Neural progenitor cell (in vitro differentiated cells): ENCODE data around the gene MEF2D. TPM values are rescaled to one million over a fixed set of nuclear protein-coding genes. Genes with fewer than 3 reads are reported as not detected.

Experiments
- DNase-seq: peaks from one replicate; pipeline ENCODE4 v3.0.0-alpha.2; 2016; ENCODE audit warnings: low spot score
- H2AFZ ChIP-seq: fragments of 200-600 bp; sonication (generic); replicated peaks from 2 replicates; pipeline ENCODE4 v1.6.1; 2016; ENCODE audit warnings: antibody characterized with exemption
- H3F3A ChIP-seq: fragments of 200-600 bp; sonication (generic); 2 replicates; pipeline ENCODE4 v1.6.1; 2016; ENCODE audit warnings: antibody characterized with exemption, low read depth
- H3K27ac ChIP-seq: fragments of 200-600 bp; sonication (generic); 2 replicates; pipeline ENCODE4 v1.5.1; 2016; ENCODE audit warnings: mild to moderate bottlenecking
- H3K27me3 ChIP-seq: fragments of 200-600 bp; sonication (generic); 2 replicates; pipeline ENCODE4 v1.6.1; 2016; ENCODE audit warnings: mild to moderate bottlenecking, moderate library complexity
- H3K36me3 ChIP-seq: fragments of 200-600 bp; sonication (generic); 2 replicates; pipeline ENCODE4 v1.5.1; 2016
- H3K4me1 ChIP-seq: fragments of 200-600 bp; sonication (generic); 2 replicates; pipeline ENCODE4 v1.6.1; 2016; ENCODE audit warnings: mixed run types
- H3K4me2 ChIP-seq: fragments of 200-600 bp; sonication (generic); 2 replicates; pipeline ENCODE4 v1.6.1; 2016
- H3K4me3 ChIP-seq: fragments of 200-600 bp; sonication (generic); 2 replicates; pipeline ENCODE4 v1.5.1; 2016
- H3K79me2 ChIP-seq: fragments of 200-600 bp; sonication (generic); 2 replicates; pipeline ENCODE4 v1.6.1; 2016; ENCODE audit warnings: low read depth
- H3K9ac ChIP-seq: fragments of 200-600 bp; sonication (generic); 2 replicates; pipeline ENCODE4 v1.6.1; 2016
- H3K9me3 ChIP-seq: fragments of 200-600 bp; sonication (generic); 2 replicates; pipeline ENCODE4 v1.5.1; 2016; ENCODE audit warnings: low read depth
- H4K20me1 ChIP-seq: fragments of 200-600 bp; sonication (generic); 2 replicates; pipeline ENCODE4 v1.6.1; 2016; ENCODE audit warnings: low read depth
- H3K27ac Mint-ChIP-seq: 3 replicates; pipeline ENCODE4 v1.8.0; 2021; ENCODE audit warnings: mixed read lengths
- H3K27me3 Mint-ChIP-seq: 2 replicates; pipeline ENCODE4 v1.8.0; 2022; ENCODE audit warnings: low read depth, mild to moderate bottlenecking, inconsistent platforms, moderate library complexity, mixed read lengths; ENCODE audit not compliant: insufficient read depth
- H3K36me3 Mint-ChIP-seq: 3 replicates; pipeline ENCODE4 v1.8.0; 2021; ENCODE audit warnings: mixed read lengths
- H3K4me1 Mint-ChIP-seq: 3 replicates; pipeline ENCODE4 v1.8.0; 2021; ENCODE audit warnings: mixed read lengths
- H3K4me3 Mint-ChIP-seq: 3 replicates; pipeline ENCODE4 v1.8.0; 2021; ENCODE audit warnings: mild to moderate bottlenecking, moderate library complexity, mixed read lengths
- H3K9me3 Mint-ChIP-seq: 3 replicates; pipeline ENCODE4 v1.8.0; 2020; ENCODE audit warnings: mixed read lengths
- CTCF ChIP-seq: fragments of 200-600 bp; sonication (generic); IDR thresholded peaks from 2 replicates; pipeline ENCODE4 v1.5.1; 2017; ENCODE audit warnings: antibody characterized with exemption, mild to moderate bottlenecking
- EZH2 ChIP-seq: fragments of 200-600 bp; sonication (generic); IDR thresholded peaks from 2 replicates; pipeline ENCODE4 v1.6.1; 2017; ENCODE audit warnings: antibody characterized with exemption, mild to moderate bottlenecking, moderate library complexity
- EZH2phosphoT487 ChIP-seq: fragments of 200-600 bp; sonication (generic); IDR thresholded peaks from 2 replicates; pipeline ENCODE4 v1.6.1; 2017; ENCODE audit warnings: antibody characterized with exemption
- total RNA-seq: library from RNA; depleted of rRNA; stranded (reverse); fragments of >200 nt; gene quantifications from 2 replicates; pipeline ENCODE4 v1.2.3, GENCODE V29; 2015; ENCODE audit warnings: low replicate concordance

Gene MEF2D
- total RNA-seq, 1 donor from 2014 or later = 1.8 TPM

- no peak overlapping the region for H3K27ac Mint-ChIP-seq
- no peak for DNase-seq
- peaks cover 5% of the 10 kb centered on the region for H3F3A ChIP-seq
- H4K20me1 ChIP-seq = peaks cover 38% of the 10 kb centered on the region
- H3K36me3 Mint-ChIP-seq = peaks cover 16% of the 10 kb centered on the region
- peaks cover 32% of the 10 kb centered on the region for H3K4me1 Mint-ChIP-seq
- H3K4me3 Mint-ChIP-seq = no peak overlapping the region
- H3K4me1 ChIP-seq = peaks cover 11% of the 10 kb centered on the region
- H3K27ac ChIP-seq = no peak overlapping the region
- no peaks in the 10 kb centered on the region for H3K27me3 ChIP-seq
- H3K4me3 ChIP-seq = no peak overlapping the region
- no peak overlapping the region for H2AFZ ChIP-seq
- H3K9ac ChIP-seq = no peak overlapping the region
- H3K9me3 ChIP-seq = no peaks in the 10 kb centered on the region
- no peaks in the 10 kb centered on the region for H3K36me3 ChIP-seq
- H3K79me2 ChIP-seq = peaks cover 11% of the 10 kb centered on the region
- TF ChIP-seq EZH2 = no peak
- no peak for TF ChIP-seq CTCF
- TF ChIP-seq EZH2phosphoT487 = no peak
- no peaks in the 10 kb centered on the region for H3K9me3 Mint-ChIP-seq
- H3K4me2 ChIP-seq = no peak overlapping the region
- peaks cover 1% of the 10 kb centered on the region for H3K27me3 Mint-ChIP-seq
Measured at GRCh38 chr1:156484480-156485058, 16.0 kb downstream of the MEF2D start.

- Histone ChIP-seq H2AFZ (no peak overlapping the region), H3K4me1 (no peaks in the 10 kb centered on the region), H3K27ac (no peak overlapping the region), H3K79me2 (peaks cover 7% of the 10 kb centered on the region), H4K20me1 (peaks cover 26% of the 10 kb centered on the region), H3K36me3 (no peaks in the 10 kb centered on the region), H3K4me3 (no peak overlapping the region), H3F3A (no peaks in the 10 kb centered on the region), H3K9ac (no peak overlapping the region), H3K4me2 (no peak overlapping the region), H3K27me3 (no peaks in the 10 kb centered on the region), H3K9me3 (no peaks in the 10 kb centered on the region)
- no peak overlapping the region for H3K4me3 Mint-ChIP-seq
- no peak for TF ChIP-seq CTCF
- no peak for TF ChIP-seq EZH2phosphoT487
- TF ChIP-seq EZH2 = no peak
- peaks cover 23% of the 10 kb centered on the region for H3K36me3 Mint-ChIP-seq
- H3K9me3 Mint-ChIP-seq = no peaks in the 10 kb centered on the region
- no peak overlapping the region for H3K27ac Mint-ChIP-seq
- H3K4me1 Mint-ChIP-seq = peaks cover 20% of the 10 kb centered on the region
- no peak for DNase-seq
- H3K27me3 Mint-ChIP-seq = peaks cover 6% of the 10 kb centered on the region
Measured at GRCh38 chr1:156483397-156483796, 17.2 kb downstream of the MEF2D start.

- H3K27ac ChIP-seq = no peak overlapping the region
- no peak for TF ChIP-seq EZH2phosphoT487
- no peak for TF ChIP-seq CTCF
- TF ChIP-seq EZH2 = no peak
- no peak overlapping the region for H3K27ac Mint-ChIP-seq
- peaks cover 23% of the 10 kb centered on the region for H3K36me3 Mint-ChIP-seq
- peaks cover 1% of the 10 kb centered on the region for H3K79me2 ChIP-seq
- H3K9me3 ChIP-seq = no peaks in the 10 kb centered on the region
- H3K36me3 ChIP-seq = no peaks in the 10 kb centered on the region
- H2AFZ ChIP-seq = no peak overlapping the region
- no peak for DNase-seq
- no peaks in the 10 kb centered on the region for H3K9me3 Mint-ChIP-seq
- H3K4me1 ChIP-seq = no peaks in the 10 kb centered on the region
- peaks cover 9% of the 10 kb centered on the region for H3K4me1 Mint-ChIP-seq
- no peak overlapping the region for H3K9ac ChIP-seq
- no peaks in the 10 kb centered on the region for H3F3A ChIP-seq
- H3K4me2 ChIP-seq = no peak overlapping the region
- peaks cover 6% of the 10 kb centered on the region for H3K27me3 Mint-ChIP-seq
- no peak overlapping the region for H3K4me3 ChIP-seq
- H4K20me1 ChIP-seq = peaks cover 15% of the 10 kb centered on the region
- no peak overlapping the region for H3K4me3 Mint-ChIP-seq
- no peaks in the 10 kb centered on the region for H3K27me3 ChIP-seq
Measured at GRCh38 chr1:156482276-156482675, 18.3 kb downstream of the MEF2D start.
